GM18511 (cell line): ENCODE measurements around the gene CDHR5.
"Not testable (repeated sequence)": the region's sequence is repeated elsewhere in the genome, so short reads cannot be mapped to it uniquely, and the experiment has no call there.

Experiments used
- ATAC-seq: cut with Tn5 transposase; IDR thresholded peaks from one replicate; pipeline ENCODE4 v1.9.1; 2021; ENCODE audit warnings: mild to moderate bottlenecking, moderate library complexity; ENCODE audit not compliant: unreplicated experiment

CDHR5 gene

GRCh38 chr11:590997-591396 is 33.8 kb downstream of the CDHR5 start:
- no peak for ATAC-seq

- no peak for ATAC-seq
Measured at GRCh38 chr11:589798-590197, 35.0 kb downstream of the CDHR5 start.

- no peak for ATAC-seq
Measured at GRCh38 chr11:587978-588380, 36.8 kb downstream of the CDHR5 start.

- no peak for ATAC-seq
Measured at GRCh38 chr11:587546-587945, 37.2 kb downstream of the CDHR5 start.

GRCh38 chr11:586376-587316 is 38.1 kb downstream of the CDHR5 start:
- no peak for ATAC-seq

- no peak for ATAC-seq
Measured at GRCh38 chr11:584287-584686, 40.5 kb downstream of the CDHR5 start.

GRCh38 chr11:581752-582151 is 43.0 kb downstream of the CDHR5 start:
- no peak for ATAC-seq

GRCh38 chr11:581342-581741 is 43.4 kb downstream of the CDHR5 start:
- no peak for ATAC-seq

GRCh38 chr11:579830-580601 is 44.7 kb downstream of the CDHR5 start:
- no peak for ATAC-seq

GRCh38 chr11:578276-579035 is 46.3 kb downstream of the CDHR5 start:
- no peak for ATAC-seq

- no peak for ATAC-seq
Measured at GRCh38 chr11:577611-577894, 47.2 kb downstream of the CDHR5 start.

- ATAC-seq: no peak
Measured at GRCh38 chr11:576811-577610, 47.7 kb downstream of the CDHR5 start.

GRCh38 chr11:575996-576768 is 48.6 kb downstream of the CDHR5 start, which contains the start of gene PHRF1:
PHRF1 (plus strand) TSS chr11:576470; CDS start chr11:581513, 5,043 bp downstream.
- ATAC-seq: peak; percentile 85

- ATAC-seq: peak; percentile 51
Measured at GRCh38 chr11:575313-575995, 49.3 kb downstream of the CDHR5 start.

GRCh38 chr11:574632-575312 is 50.0 kb downstream of the CDHR5 start:
- ATAC-seq: peak; percentile 14

GRCh38 chr11:574031-574570 is 50.7 kb downstream of the CDHR5 start:
- ATAC-seq: not testable (repeated sequence)

- ATAC-seq: no peak
Measured at GRCh38 chr11:573146-573759, 51.5 kb downstream of the CDHR5 start.

- ATAC-seq: no peak
Measured at GRCh38 chr11:571802-572185, 53.0 kb downstream of the CDHR5 start.
